GM18508 (cell line): ENCODE data around the gene COPS3.

Experiments
- ATAC-seq: cut with Tn5 transposase; IDR thresholded peaks from one replicate; pipeline ENCODE4 v1.9.1; 2021; ENCODE audit warnings: moderate number of reproducible peaks; ENCODE audit not compliant: insufficient read depth, unreplicated experiment

COPS3 gene

GRCh38 chr17:17252149-17252661 lies 28.8 kb downstream of the COPS3 start:
- no peak for ATAC-seq

DNA sequence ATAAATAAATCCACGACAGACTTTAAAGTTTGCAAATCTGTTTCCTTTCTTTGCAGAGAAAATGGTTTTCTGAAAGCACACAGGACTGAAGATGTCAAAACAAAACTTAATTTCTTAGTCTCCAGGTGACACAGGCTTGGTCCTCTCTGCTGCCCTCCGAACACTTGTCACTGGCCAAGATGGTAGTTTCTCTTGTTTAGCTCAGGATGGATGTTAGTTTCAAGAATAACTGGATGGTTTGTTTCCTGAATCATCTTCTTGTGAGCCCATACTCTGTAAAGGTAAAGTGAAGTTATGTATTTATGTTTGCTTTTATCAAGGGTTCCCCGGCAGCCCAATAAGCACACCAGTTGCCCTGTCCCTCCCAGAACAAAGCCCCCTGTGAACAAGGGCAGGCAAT lies 34.2 kb downstream of the COPS3 start:
- no peak for ATAC-seq

DNA sequence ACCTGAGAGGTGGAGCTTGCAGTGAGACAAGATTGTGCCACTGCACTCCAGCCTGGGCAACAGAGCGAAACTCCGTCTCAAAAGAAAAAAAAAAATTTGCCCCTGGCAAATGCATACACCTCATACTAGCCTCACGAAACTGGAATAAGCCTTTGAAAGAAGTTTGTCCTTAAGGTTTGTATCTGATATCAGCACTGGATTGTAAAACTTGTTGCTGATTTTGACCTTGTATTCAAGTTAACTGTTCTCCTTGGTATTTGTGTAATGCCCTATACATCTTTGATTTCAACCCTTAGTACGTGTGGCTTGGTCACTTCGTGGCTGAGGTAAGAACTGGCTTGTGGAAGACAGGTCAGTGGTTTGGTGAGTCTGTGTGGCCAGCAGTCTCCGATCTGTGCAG lies 37.9 kb downstream of the COPS3 start:
- ATAC-seq = no peak

- no peak for ATAC-seq
Observed at GRCh38 chr17:17242246-17242645, 38.8 kb downstream of the COPS3 start.

GRCh38 chr17:17241656-17242055 lies 39.4 kb downstream of the COPS3 start:
- no peak for ATAC-seq

DNA sequence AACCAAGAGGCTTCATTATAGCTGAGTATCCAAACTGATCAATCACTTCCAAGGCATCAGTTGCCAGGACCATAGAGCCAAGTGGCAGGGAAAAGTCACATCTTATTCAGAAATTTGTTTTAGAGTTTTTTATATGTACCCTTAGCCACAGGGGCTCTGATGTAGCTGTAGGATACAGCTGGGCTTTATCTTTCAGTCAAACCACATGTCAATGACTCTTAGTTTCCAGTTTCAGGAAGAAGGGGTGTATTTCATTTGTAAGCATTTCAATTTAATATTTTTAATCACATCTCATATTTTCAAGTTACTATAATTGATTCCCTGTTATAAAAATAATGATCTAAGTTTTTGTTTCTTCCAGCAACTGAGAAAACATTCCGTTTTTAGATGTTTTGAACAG lies 41.2 kb downstream of the COPS3 start:
- no peak for ATAC-seq

- peak; percentile 48 for ATAC-seq
Observed at GRCh38 chr17:17237026-17237799, 43.8 kb downstream of the COPS3 start, which contains the start of gene FLCN. Gene FLCN, minus strand, starts transcription at chr17:17237168. Its CDS starts 9,031 bp downstream, at chr17:17228137.

DNA sequence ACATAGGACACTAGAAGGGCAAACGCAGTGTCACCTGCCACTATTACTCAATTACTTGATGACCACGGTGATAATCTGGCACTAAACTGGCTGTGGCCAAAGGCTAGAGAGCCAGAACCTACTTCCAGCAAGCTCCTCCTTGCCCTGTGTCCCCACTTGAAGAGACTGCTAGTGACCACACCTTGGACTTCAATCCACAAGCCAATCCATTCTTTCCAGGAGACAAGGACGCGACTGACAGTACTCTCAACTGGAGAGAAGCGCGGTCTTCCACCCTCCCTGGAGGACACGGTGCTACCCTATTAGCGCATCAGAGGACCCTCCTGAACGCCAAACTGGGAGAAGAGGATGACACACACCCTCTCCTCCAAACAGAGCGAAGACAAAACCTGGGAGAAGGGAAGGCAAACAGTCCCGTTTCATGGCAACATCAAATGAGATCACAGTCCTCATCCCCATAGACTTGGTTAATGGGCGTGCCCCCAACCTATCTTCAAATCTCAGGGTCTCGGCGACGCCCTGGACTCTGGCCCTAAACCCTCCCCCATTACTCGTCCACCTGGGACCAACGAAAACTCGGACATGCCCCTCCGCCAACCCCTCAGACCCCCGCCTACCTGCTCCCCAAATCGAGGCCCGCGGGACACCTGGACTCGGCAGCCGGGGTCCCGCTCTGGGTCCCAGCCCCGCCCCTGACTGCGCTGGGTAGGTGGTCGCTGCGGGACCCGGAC lies 44.6 kb downstream of the COPS3 start:
- no peak for ATAC-seq

- ATAC-seq = no peak
Observed at GRCh38 chr17:17235212-17236174, 45.6 kb downstream of the COPS3 start.

- ATAC-seq = no peak
Observed at GRCh38 chr17:17232303-17232621, 48.8 kb downstream of the COPS3 start.

GRCh38 chr17:17231621-17232302 lies 49.3 kb downstream of the COPS3 start:
- no peak for ATAC-seq

GRCh38 chr17:17229416-17230384 lies 51.3 kb downstream of the COPS3 start:
- no peak for ATAC-seq

GRCh38 chr17:17228521-17229279 lies 52.3 kb downstream of the COPS3 start:
- no peak for ATAC-seq

GRCh38 chr17:17227608-17228520 lies 53.2 kb downstream of the COPS3 start:
- ATAC-seq = no peak

GRCh38 chr17:17226451-17227265 lies 54.4 kb downstream of the COPS3 start:
- ATAC-seq = no peak

DNA sequence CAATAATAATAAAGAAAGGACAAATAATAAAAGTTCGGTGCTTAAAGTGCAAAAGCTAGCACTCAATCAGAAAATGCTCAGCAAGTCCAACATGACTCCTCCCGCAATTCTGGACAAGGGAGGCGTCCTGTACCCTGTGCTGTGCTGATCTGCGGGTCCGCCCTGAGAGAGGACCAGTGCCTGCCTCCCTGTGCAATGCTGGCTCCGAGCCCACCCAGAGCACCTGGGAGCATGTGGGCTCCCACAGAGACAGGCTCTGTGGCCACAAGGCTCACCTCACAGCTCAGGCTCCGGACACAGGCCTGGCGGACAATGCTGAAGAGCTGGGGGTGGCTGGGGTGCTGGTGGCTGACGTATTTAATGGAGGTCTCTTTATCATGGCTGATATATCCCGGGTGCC lies 55.1 kb downstream of the COPS3 start:
- ATAC-seq = no peak
